Psoas muscle (tissue), 8 donors: Measurements from ENCODE around the gene USP8. TPM values are rescaled to one million over a fixed set of nuclear protein-coding genes. Genes with fewer than 3 reads are reported as not detected.
"Not testable (repeated sequence)": the region's sequence is repeated elsewhere in the genome, so short reads cannot be mapped to it uniquely, and the experiment has no call there.

Experiments
- ATAC-seq, 4 donors: fragments of 200-7000 bp; cut with Tn5 transposase; one replicate each; pipeline ENCODE4 v1.9.1; 2020; ENCODE audit warnings: moderate library complexity in 3 of 4, mild to moderate bottlenecking in 2 of 4
- DNase-seq, 2 donors: peaks; one replicate each; pipeline ENCODE4 v3.0.0-alpha.2; 2020
- H3K27ac ChIP-seq: fragments of 200-600 bp; one replicate; pipeline ENCODE4 v1.8.0; 2022
- H3K27me3 ChIP-seq, 3 donors: fragments of 200-600 bp in 1 of 3; one replicate each; pipeline versions ENCODE4 v1.6.1 to v1.8.0; 2013 to 2022; ENCODE audit warnings: low read length in 2 of 3, mild to moderate bottlenecking in 2 of 3, moderate library complexity in 1 of 3; ENCODE audit not compliant: insufficient read depth in 3 of 3
- H3K36me3 ChIP-seq, 2 donors: fragments of 200-600 bp in 1 of 2; one replicate each; pipeline versions ENCODE4 v1.6.1 to v1.8.0; 2013 to 2022; ENCODE audit warnings: low read depth in 1 of 2, mild to moderate bottlenecking in 1 of 2, moderate library complexity in 1 of 2; ENCODE audit not compliant: insufficient read depth in 1 of 2
- H3K4me1 ChIP-seq: fragments of 200-600 bp; one replicate; pipeline ENCODE4 v1.8.0; 2022
- H3K4me3 ChIP-seq: fragments of 200-600 bp; one replicate; pipeline ENCODE4 v1.8.0; 2022; ENCODE audit warnings: mild to moderate bottlenecking
- H3K9me3 ChIP-seq: fragments of 200-600 bp; one replicate; pipeline ENCODE4 v1.8.0; 2022
- CTCF ChIP-seq: fragments of 200-600 bp; IDR thresholded peaks from one replicate; pipeline ENCODE4 v1.8.0; 2022; ENCODE audit warnings: antibody characterized with exemption
- WGBS, 3 donors: extraction: QIAGEN DNeasy Blood & Tissue Kit; methylation state at CpG; one replicate each; pipeline versions ENCODE4 v1.1.6 to v1.1.7; 2013; 5-methylcytosine and 5-hydroxymethylcytosine counted together
- intact Hi-C, 2 donors: fragments of 100-400 bp; cut with DNase I; formaldehyde crosslinking; loops; one replicate each; pipeline versions ENCODE4 v1.11.0 to v1.14.2; 2022
- polyA plus RNA-seq, 3 donors: library from polyadenylated mRNA; stranded (reverse); fragments of 200-250 nt; gene quantifications; one replicate each; pipeline ENCODE4 v1.2.3, GENCODE V29; 2013
- total RNA-seq, 4 donors: library from RNA; stranded (reverse); fragmentation: NEBNext Ultra II Directional in 2 of 4; extraction: Animal tissue kit (Norgen Biotek cat#: 25700) in 2 of 4; gene quantifications; one replicate each; pipeline versions ENCODE4 v1.2.1 to v1.2.4, GENCODE V29; 2021 to 2023
- donor health status: healthy with polysubstance abuse.
- donor health status: DM: no; HTN: no; CAD: no; lungs with moderate emphysema.
- donor health status: Bipolar disorder and iron deficiency.
- donor health status: healthy.
- donor health status: DM: yes; HTN: yes; CAD: no.
- donor health status: DM: no; HTN: no; CAD: no.
- donor health status: DM: no; HTN: no; CAD: no.
- donor health status: DM: yes; HTN: yes; CAD: no.

USP8 gene
- total and polyA plus RNA-seq, 7 donors: 16.9 to 42.9 (median 30.7) TPM

- Histone ChIP-seq H3K27me3 (no peaks in the 10 kb centered on the region), H3K36me3 (peaks cover 2 to 61% of the 10 kb centered on the region in 2 donors), H3K4me3 (no peak overlapping the region), H3K4me1 (no peaks in the 10 kb centered on the region), H3K9me3 (no peaks in the 10 kb centered on the region), H3K27ac (no peak overlapping the region)
- ATAC-seq: no peak
- no peak for DNase-seq
- 90 to 97% (median 92%) methylated on average over 7 of the region's 7 CpGs for WGBS, 3 donors
- no peak for TF ChIP-seq CTCF
- intact Hi-C loops: no loop called here
Observed at GRCh38 chr15:50503144-50503543, 78.9 kb downstream of the USP8 start.

DNA sequence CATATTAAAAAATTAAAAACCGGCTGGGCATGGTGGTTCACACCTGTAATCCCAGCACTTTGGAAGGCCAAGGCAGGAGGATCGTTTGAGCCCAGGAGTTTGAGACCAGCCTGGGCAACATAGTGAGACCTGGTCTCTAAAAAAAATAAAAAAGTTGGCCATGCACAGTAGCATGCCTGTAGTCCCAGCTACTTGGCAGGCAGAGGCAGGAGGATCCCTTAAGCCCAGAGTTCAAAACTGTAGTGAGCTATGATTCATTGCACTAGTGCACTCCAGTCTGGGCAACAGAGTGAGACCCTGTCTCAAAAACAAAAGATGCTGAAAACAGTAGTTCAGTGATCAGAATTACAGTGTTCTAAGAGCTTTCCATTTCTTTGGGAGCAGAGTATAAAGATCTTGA is 81.5 kb downstream of the USP8 start:
- H3K4me1 ChIP-seq, DNase-seq, ATAC-seq, H3K4me3 ChIP-seq, intact Hi-C loops, H3K9me3 ChIP-seq, H3K27ac ChIP-seq, H3K27me3 ChIP-seq: not testable (repeated sequence)
- 83 to 90% (median 89%) methylated on average over 2 of the region's 2 CpGs for whole genome bisulfite sequencing, 3 donors
- peaks cover 2 to 36% of the 10 kb centered on the region in 2 donors for H3K36me3 ChIP-seq

GRCh38 chr15:50506121-50506520 is 81.9 kb downstream of the USP8 start:
- ATAC-seq (no peak), DNase-seq (no peak)
- peaks cover 3% of the 10 kb centered on the region for H3K9me3 ChIP-seq
- no peak for TF ChIP-seq CTCF
- peaks cover 2 to 31% of the 10 kb centered on the region in 2 donors for H3K36me3 ChIP-seq
- H3K4me3 ChIP-seq: no peak overlapping the region
- WGBS, 3 donors: 73 to 81% (median 74%) methylated on average over 8 of the region's 8 CpGs
- H3K27me3 ChIP-seq: no peaks in the 10 kb centered on the region
- H3K4me1 ChIP-seq: no peaks in the 10 kb centered on the region
- H3K27ac ChIP-seq: no peak overlapping the region
- intact Hi-C loops: no loop called here

DNA sequence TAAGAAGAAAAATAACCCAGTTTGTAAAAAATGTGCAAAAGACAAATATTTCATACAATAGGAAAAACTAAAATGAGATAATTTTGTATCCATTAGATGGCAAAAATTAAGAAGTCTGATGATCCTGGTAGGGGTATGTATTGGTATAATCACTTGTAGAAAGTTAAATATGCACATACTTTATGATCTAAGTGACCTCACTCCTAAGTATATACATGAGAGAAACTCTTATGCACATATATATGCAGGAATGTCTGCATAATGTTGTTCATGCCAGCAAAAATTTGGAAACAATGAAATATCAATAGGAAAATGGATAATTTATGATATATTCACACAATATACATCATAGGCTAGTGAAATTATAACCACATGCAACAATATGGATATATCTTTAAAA is 88.8 kb downstream of the USP8 start:
- Histone ChIP-seq H3K27me3 (no peaks in the 10 kb centered on the region), H3K4me3 (no peak overlapping the region), H3K36me3 (no peaks in the 10 kb centered on the region), H3K27ac (no peak overlapping the region), H3K4me1 (no peaks in the 10 kb centered on the region), H3K9me3 (peaks cover 16% of the 10 kb centered on the region)
- no peak for ATAC-seq
- no peak for DNase-seq
- intact Hi-C loops: no loop called here
- no peak for TF ChIP-seq CTCF

DNA sequence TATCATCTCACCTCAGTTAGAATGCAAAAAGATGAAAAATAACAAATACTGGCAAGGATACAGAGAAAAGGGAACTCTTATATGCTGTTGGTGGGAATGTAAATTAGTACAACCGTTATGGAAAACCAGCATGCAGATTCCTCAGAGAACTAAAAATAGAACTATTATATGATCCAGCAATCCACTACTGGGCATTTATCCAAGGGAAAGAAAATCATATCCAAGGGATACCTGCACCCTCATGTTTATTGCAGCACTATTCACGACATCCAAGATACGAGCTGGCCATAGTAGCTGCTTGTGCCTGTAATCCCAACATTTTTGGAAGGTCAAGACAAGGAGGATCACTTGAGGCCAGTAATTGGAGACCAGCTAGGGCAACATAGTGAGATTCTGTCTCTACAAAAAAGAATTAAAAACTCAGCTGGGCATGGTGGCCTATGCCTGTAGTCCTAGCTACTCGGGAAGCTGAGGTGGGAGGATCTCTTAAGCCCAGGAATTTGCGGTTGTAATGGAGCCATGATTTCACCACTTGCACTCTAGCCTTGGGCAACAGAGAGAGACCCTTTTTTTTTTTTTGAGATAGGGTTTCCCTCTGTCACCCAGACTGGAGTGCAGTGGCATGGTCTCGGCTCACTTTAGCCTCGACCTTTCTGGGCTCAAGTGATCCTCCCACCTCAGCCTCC is 95.7 kb downstream of the USP8 start:
- H3K36me3 ChIP-seq: no peaks in the 10 kb centered on the region
- DNase-seq (no peak), ATAC-seq (no peak)
- no peaks in the 10 kb centered on the region for H3K4me1 ChIP-seq
- no peak for TF ChIP-seq CTCF
- intact Hi-C loops: no loop called here
- no peak overlapping the region for H3K27ac ChIP-seq
- H3K9me3 ChIP-seq: peaks cover 21% of the 10 kb centered on the region
- WGBS, 3 donors: 49 to 58% (median 56%) methylated on average over 7 of the region's 7 CpGs
- H3K27me3 ChIP-seq: no peaks in the 10 kb centered on the region
- no peak overlapping the region for H3K4me3 ChIP-seq
